ENCODE measurements around the gene RTN1.

Gene RTN1

GRCh38 chr14:59627011-59627520 lies 243.5 kb downstream of the RTN1 start:
- DNase-seq: no peak

DNA sequence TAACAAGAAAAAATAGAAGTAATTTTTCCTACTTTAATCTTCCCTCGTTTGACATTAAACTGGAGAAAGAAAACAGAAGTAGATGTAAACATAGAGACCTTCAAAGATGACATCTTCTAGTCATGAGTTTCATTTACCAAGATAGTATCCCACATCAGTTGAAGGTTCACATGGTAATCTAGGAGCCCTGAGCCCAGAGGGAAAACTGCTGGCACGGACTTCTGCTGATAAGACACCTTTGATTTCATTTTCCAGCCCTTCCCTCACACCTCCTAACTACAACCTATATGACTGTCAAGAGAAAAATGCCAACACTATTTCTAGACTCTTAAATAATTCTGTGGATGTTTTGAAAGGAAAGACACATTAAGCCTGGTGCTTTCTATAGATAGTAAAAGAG lies 247.9 kb downstream of the RTN1 start:
- no peak for DNase-seq

DNA sequence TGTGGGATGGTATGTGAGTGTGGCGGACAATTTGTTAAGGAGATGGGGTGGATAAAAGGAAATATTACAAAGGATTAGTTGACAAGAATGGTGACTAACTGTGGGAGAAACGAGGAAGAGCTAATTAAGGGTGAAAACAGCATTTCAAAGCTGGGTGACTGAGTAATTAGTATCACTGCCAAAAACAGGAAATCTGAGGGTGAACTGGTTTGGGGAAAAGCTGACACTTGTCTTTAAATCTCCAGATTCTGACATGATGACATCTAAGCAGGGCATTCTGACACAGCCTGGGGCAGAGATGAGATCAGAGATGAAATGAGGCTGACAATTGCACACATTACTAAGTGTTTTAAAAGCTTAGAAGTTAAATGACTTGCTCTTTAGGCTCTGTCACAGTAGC lies 251.5 kb downstream of the RTN1 start:
- no peak for DNase-seq

DNA sequence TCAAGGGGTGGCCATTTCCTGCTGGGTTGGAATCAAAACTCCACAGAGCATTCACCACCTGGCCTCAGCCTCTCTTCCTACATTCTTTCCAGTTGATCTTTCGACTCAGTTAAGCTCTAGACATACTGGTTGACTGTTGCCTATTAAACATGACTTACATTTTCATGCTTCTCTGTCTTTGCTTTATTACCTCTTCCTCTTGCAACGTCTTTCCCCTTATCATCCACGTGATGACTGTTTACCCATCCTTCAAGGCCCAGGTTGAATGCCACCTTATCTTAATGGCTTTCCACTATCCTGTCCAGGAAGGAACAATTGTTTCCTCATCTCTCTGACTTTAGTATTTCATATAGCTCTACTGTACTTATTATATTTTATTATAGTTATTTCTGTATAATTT lies 269.5 kb downstream of the RTN1 start:
- DNase-seq: no peak

DNA sequence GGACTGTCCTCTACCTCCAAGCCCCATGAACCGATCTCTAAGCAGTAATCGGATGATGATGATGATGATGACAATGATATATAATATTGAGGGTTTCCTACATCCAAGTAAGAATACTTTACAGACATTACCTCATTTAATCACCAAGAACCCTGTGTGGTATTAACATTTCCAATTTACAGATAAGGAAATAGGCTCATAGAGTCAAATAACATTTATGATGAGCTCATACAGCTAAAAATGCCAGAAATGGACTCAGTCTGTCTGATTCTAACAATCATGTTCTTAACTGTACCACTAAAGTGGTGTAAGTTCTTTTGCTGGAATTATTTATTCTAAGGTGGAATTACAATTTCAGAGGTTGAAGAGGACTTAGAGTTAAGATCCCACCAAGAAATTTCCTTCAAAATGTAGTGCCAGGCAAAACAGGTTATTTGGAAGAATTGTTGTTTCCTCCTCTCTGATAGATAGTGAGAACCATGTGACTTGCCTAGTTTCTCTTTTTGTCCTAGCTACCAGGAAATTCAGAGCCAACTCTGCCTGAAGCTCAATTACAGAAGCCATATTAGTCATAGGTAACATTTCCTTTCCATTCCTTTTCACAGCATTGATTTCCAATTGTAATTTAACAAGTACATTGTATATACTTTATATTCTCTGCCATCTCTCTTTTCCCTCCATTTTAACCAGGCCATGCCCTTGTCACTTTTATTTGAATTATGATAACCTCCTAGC lies 270.2 kb downstream of the RTN1 start:
- no peak for DNase-seq

GRCh38 chr14:59595071-59595470 lies 275.5 kb downstream of the RTN1 start:
- no peak for DNase-seq

DNA sequence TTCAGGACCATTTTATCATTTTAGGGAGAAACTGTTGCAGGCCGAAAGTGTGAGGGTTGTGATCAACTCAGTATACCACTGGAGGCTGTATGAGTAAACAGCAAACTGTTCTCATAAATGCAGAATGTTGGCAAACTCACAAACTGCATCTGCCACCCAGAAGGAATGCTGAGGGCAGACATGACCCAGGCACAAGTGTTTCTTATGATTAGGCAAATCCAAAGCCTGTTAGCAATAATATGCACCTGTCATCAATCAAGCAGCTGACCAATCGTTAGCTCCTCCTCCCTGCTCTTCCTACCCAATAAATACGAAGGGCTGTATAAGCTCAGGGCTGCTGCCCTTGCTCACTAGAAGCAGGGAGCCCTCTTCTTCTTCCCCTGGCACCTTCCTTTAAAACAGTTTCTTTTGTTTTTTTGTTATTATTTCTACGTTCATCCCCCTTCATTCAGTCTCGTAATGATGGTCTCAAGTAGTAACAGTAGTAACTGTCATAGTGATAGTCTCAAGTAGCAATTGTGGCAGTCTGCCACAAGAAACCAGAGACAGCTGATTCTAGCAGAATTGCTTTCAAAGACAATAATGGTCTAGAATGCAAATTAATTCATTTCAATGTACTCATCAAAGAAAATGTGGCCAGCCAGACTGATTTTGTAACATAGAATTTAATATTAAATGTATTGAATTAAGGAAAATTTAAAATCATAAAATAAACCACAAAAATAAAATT lies 278.8 kb downstream of the RTN1 start:
- DNase-seq: no peak

DNA sequence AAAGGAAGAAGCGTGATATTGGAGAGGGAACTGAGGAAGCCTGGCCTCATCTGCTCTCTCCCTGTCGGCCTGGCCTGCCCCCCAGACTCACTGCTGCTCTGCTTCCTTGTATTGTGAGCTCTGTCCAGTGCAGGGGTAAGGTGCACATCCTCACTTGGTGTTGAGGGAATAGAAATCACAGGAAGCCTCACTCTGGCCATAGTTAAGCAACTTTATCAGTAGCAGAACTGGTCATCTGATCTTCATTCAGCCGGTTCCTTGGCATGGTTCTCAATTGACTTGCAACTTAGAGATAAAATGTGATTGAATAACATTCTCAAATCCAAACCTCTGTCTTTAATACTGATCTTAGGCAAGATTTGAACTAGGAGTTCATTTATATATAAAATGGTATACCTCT lies 282.5 kb downstream of the RTN1 start:
- no peak for DNase-seq

- no peak for DNase-seq
Measured at GRCh38 chr14:59585891-59586554, 284.6 kb downstream of the RTN1 start.

DNA sequence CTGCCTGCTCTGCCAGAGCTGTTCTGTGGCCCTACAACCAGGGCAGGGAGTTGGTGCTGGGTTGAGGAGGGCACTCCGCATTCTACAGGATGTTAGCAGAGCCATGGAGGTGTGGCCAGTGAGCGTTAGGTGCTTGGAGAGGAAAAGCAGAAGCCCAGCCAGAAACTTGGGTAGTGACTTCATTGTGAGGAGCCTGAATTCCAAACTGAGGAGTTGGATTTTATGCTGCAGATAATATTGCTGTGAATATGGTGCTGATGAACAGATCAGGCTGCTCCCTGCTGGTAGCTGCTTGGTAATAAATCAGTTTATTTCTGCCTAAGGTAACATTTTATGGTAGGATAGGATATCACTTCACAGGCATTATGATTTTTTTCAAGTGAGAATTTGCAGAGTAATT lies 286.8 kb downstream of the RTN1 start:
- peak in 1 of 2 experiments; percentile 9 for DNase-seq

DNA sequence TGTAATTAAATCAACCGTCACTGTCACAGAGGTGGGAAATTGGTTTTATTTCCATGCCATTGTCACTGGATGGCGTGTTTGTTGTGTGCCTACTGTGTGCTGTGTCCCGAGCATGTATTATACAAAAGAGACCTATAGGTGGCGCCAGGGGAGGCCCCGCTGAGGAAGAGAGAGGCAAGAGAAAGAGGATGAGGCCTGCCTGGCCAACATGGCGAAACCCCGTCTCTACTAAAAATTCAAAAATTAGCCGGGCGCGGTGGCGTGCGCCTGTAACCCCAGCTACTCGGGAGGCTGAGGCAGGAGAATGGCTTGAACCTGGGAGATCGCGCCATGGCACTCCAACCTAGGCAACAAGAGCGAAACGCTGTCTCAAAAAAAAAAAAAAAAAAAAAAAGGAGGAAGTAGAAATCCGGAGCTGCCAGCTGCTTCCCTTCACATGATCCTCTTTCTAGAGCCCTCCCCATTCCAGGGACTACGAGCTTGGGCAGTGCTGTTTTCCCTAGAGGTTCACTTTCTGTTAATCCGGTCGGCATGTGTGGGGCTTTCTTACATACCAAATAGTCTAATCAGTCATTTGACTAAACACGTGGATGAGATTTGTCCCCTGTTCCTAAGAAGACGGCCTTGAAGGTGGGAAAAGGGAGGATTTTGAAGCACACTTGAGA lies 287.6 kb downstream of the RTN1 start:
- DNase-seq: no peak

- DNase-seq: no peak
Measured at GRCh38 chr14:59582161-59582560, 288.4 kb downstream of the RTN1 start.

- no peak for DNase-seq
Measured at GRCh38 chr14:59580911-59581310, 289.7 kb downstream of the RTN1 start.

- peak; percentile 79 to 96 for DNase-seq
Measured at GRCh38 chr14:59576332-59577294, 294.0 kb downstream of the RTN1 start, which contains the start of gene CCDC175. Gene CCDC175, minus strand, starts transcription at chr14:59576812. Its CDS starts 37 bp downstream, at chr14:59576775.

DNA sequence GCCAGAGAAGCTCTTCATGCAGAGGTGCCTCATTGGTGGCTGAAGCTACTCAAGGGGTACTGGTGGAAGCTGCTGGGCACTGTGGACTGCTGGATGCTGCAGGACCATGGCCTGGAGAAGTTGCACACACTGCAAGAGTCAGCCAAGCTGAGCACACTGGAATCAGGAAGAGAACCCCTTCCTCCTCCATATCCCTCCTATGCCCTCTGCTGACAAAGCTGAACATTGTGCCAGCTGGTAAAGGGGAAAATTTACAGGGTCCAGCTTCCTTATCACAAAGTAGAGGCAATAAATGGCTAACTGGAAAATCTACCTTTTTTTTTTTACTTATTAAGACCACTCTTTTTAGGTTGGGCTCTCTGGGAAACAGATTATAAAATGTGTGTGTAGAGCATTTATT lies 300.5 kb downstream of the RTN1 start:
- DNase-seq: peak in 1 of 2 experiments; percentile 46

GRCh38 chr14:59566725-59567124 lies 303.9 kb downstream of the RTN1 start:
- DNase-seq: peak; percentile 57 to 61

DNA sequence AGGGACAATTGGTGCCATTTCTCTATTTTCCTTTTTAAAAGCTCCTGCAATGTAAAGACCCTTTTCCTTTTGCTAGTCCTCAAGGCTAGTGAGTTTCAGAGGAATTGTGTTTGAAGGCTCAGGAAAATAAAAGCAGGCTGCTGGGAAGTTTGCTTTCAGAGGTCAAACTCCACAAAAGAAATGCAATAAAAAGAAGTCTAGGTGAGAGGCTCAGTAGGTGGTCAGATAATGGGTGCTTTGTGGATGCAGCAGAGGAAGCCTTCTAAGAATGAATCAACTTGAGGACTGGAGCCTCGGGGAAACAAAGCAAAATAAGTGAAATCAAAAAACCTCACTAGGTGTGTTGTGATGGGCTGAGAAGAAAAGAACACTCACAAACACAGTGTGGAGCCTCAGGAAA lies 304.3 kb downstream of the RTN1 start:
- no peak for DNase-seq

GRCh38 chr14:59565087-59565486 lies 305.5 kb downstream of the RTN1 start:
- no peak for DNase-seq

DNA sequence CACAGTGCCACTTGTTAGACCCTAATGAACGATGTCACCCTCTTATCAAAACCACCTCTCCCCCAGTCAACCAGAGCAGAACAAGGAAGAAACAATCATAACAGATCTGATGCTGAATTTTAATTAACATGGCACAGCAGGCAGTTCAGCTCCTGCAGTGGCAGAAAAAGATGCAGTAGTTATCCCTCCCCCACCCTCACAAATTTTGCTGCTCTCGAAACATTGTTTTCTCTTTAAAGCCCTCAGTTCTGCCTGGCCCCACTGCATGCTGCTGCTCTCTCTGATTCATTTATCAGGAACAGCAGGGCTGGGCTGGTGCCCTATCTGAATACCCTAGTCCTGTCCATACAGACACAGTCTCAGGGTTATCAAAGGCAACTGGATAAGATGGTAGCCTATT lies 306.2 kb downstream of the RTN1 start:
- DNase-seq: no peak

DNA sequence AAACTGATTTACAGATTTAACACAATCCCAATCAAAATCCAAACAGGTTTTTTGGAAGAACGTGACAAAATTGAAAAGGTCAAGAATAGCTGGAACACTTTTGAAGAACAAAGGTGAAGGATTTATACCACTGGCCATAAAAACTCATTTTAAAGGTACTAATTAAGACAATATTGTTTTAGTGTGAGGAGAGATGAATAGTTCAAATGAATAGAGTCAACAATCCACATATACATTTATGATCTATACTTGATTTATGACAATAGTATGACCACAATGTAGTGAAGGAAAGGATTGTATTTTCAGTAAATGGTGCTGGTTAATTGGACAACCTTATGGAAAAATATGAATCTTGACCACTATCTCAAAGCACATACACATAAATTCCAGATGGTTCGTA lies 323.3 kb downstream of the RTN1 start:
- no peak for DNase-seq

All from NCI-H526 (cell line).